Type B pancreatic cell (in vitro differentiated cells): ENCODE measurements around the gene ARHGEF5. TPM values are rescaled to one million over a fixed set of nuclear protein-coding genes. Genes with fewer than 3 reads are reported as not detected.
A peak's percentile ranks its signal among the peaks of the same experiment; 100 is the strongest.

Experiments
- DNase-seq: peaks from one replicate; pipeline ENCODE4 v3.0.0; 2021; ENCODE audit warnings: mixed read lengths; ENCODE audit not compliant: unreplicated experiment; ENCODE audit errors: extremely low spot score
- H3K27ac Mint-ChIP-seq: 2 replicates; pipeline ENCODE4 v1.8.0; 2021; ENCODE audit warnings: mild to moderate bottlenecking, mixed read lengths
- H3K27me3 Mint-ChIP-seq: 2 replicates; pipeline ENCODE4 v1.8.0; 2021; ENCODE audit warnings: mixed read lengths
- H3K36me3 Mint-ChIP-seq: 2 replicates; pipeline ENCODE4 v1.8.0; 2021; ENCODE audit warnings: mixed read lengths
- H3K4me1 Mint-ChIP-seq: one replicate; pipeline ENCODE4 v1.8.0; 2021; ENCODE audit warnings: mixed read lengths; ENCODE audit not compliant: unreplicated experiment
- H3K4me3 Mint-ChIP-seq: 2 replicates; pipeline ENCODE4 v1.8.0; 2021; ENCODE audit warnings: mild to moderate bottlenecking, mixed read lengths
- H3K9me3 Mint-ChIP-seq: 2 replicates; pipeline ENCODE4 v1.8.0; 2021; ENCODE audit warnings: mixed read lengths
- CTCF ChIP-seq: fragments of 200-600 bp; sonication (generic); conservative IDR thresholded peaks from 2 replicates; pipeline ENCODE4 v1.5.0; 2021; ENCODE audit warnings: antibody characterized with exemption, mild to moderate bottlenecking
- total RNA-seq: library from RNA; stranded (reverse); gene quantifications from 2 replicates; pipeline ENCODE4 v1.2.1, GENCODE V29; 2021; ENCODE audit warnings: low replicate concordance

The ARHGEF5 gene
- total RNA-seq, 1 donor from 2014 or later, result 17.2 TPM

- Mint-ChIP-seq H3K4me3 (no peak overlapping the region), H3K27me3 (no peaks in the 10 kb centered on the region), H3K27ac (no peak overlapping the region), H3K36me3 (peaks cover 9% of the 10 kb centered on the region), H3K9me3 (no peaks in the 10 kb centered on the region), H3K4me1 (no peaks in the 10 kb centered on the region)
- DNase-seq, result no peak
- TF ChIP-seq CTCF, result no peak
Observed at GRCh38 chr7:144378651-144379050, 23.4 kb downstream of the ARHGEF5 start.

GRCh38 chr7:144379776-144380384 is 24.7 kb downstream of the ARHGEF5 start:
- Mint-ChIP-seq H3K27ac (no peak overlapping the region), H3K36me3 (peaks cover 9% of the 10 kb centered on the region), H3K27me3 (no peaks in the 10 kb centered on the region), H3K4me3 (no peak overlapping the region), H3K9me3 (no peaks in the 10 kb centered on the region), H3K4me1 (peaks cover 6% of the 10 kb centered on the region)
- peak; percentile 31 for DNase-seq
- no peak for TF ChIP-seq CTCF

- H3K36me3 Mint-ChIP-seq, result no peaks in the 10 kb centered on the region
- H3K27ac Mint-ChIP-seq, result peak overlapping the region; percentile 59
- no peak for DNase-seq
- no peak for TF ChIP-seq CTCF
- no peak overlapping the region for H3K4me3 Mint-ChIP-seq
- no peaks in the 10 kb centered on the region for H3K27me3 Mint-ChIP-seq
- H3K9me3 Mint-ChIP-seq, result no peaks in the 10 kb centered on the region
- H3K4me1 Mint-ChIP-seq, result peaks cover 6% of the 10 kb centered on the region
Observed at GRCh38 chr7:144384071-144384470, 28.9 kb downstream of the ARHGEF5 start.

- peaks cover 6% of the 10 kb centered on the region for H3K4me1 Mint-ChIP-seq
- H3K27me3 Mint-ChIP-seq, result no peaks in the 10 kb centered on the region
- peak; percentile 25 for DNase-seq
- no peak for TF ChIP-seq CTCF
- H3K36me3 Mint-ChIP-seq, result no peaks in the 10 kb centered on the region
- no peak overlapping the region for H3K4me3 Mint-ChIP-seq
- no peaks in the 10 kb centered on the region for H3K9me3 Mint-ChIP-seq
- H3K27ac Mint-ChIP-seq, result peak overlapping the region; percentile 59
Observed at GRCh38 chr7:144384555-144385245, 29.5 kb downstream of the ARHGEF5 start.

GRCh38 chr7:144386741-144387140 is 31.5 kb downstream of the ARHGEF5 start:
- no peak overlapping the region for H3K4me3 Mint-ChIP-seq
- H3K36me3 Mint-ChIP-seq, result no peaks in the 10 kb centered on the region
- peaks cover 14% of the 10 kb centered on the region for H3K4me1 Mint-ChIP-seq
- H3K9me3 Mint-ChIP-seq, result no peaks in the 10 kb centered on the region
- H3K27me3 Mint-ChIP-seq, result no peaks in the 10 kb centered on the region
- TF ChIP-seq CTCF, result no peak
- DNase-seq, result no peak
- H3K27ac Mint-ChIP-seq, result no peak overlapping the region
